ENCODE data around the gene BTBD9.

- TF ChIP-seq CTCF (IDR thresholded peaks at IDR 0.05 in 4 of 5, conservative IDR thresholded peaks at IDR 0.05 in 1 of 5) (no peak), POLR2A (IDR thresholded peaks at IDR 0.05) (no peak)
Measured at GRCh38 chr6:38302081-38302480, 337.6 kb downstream of the BTBD9 start.
